ENCODE results near the gene PCDHA6.
"Not testable (repeated sequence)": the region's sequence is repeated elsewhere in the genome, so short reads cannot be mapped to it uniquely, and the experiment has no call there.

Gene PCDHA6

DNA sequence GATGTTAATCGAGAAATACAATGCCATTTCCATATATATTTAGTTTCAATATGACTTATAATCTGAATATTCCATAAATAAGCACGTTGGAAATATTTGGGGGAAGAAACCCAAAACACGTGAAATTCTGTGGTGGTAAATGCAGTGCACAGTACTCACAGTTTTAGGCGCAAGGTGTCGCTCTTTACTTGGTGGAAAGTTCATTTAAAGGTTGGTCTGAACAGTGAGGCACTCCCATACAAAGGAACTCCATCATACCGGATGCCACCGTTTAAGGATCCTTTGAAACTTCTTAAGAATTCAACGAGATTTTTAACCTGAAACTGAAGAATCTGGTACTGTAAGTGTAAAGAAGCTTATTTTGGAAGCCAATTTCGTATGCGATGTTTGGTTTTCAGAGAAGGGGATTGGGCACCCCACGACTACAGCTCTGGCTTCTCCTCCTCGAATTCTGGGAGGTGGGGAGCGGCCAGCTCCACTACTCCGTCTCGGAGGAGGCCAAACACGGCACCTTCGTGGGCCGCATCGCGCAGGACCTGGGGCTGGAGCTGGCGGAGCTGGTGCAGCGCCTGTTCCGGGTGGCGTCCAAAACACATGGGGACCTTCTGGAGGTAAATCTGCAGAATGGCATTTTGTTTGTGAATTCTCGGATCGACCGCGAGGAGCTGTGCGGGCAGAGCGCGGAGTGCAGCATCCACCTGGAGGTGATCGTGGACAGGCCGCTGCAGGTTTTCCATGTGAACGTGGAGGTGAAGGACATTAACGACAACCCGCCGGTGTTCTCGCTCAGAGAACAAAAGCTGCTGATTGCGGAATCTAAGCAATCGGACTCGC is 41.2 kb downstream of the PCDHA6 start, which contains the start of gene PCDHA11:
Gene PCDHA11 (plus strand): TSS at position 237 of the 834 bp plus-strand sequence. CDS start 147 bp downstream, at position 384.
- peak; percentile 97 for FAIRE-seq

DNA sequence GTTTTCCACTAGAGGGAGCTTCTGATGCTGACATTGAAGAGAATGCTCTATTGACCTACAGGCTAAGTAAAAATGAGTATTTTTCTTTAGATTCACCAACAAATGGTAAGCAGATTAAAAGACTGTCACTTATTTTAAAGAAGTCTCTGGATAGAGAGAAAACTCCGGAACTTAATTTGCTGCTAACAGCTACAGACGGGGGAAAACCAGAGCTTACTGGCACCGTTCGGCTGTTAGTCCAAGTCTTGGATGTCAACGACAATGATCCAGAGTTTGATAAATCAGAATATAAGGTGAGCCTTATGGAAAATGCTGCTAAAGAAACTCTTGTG is 41.8 kb downstream of the PCDHA6 start:
- peak; percentile 75 for FAIRE-seq

DNA sequence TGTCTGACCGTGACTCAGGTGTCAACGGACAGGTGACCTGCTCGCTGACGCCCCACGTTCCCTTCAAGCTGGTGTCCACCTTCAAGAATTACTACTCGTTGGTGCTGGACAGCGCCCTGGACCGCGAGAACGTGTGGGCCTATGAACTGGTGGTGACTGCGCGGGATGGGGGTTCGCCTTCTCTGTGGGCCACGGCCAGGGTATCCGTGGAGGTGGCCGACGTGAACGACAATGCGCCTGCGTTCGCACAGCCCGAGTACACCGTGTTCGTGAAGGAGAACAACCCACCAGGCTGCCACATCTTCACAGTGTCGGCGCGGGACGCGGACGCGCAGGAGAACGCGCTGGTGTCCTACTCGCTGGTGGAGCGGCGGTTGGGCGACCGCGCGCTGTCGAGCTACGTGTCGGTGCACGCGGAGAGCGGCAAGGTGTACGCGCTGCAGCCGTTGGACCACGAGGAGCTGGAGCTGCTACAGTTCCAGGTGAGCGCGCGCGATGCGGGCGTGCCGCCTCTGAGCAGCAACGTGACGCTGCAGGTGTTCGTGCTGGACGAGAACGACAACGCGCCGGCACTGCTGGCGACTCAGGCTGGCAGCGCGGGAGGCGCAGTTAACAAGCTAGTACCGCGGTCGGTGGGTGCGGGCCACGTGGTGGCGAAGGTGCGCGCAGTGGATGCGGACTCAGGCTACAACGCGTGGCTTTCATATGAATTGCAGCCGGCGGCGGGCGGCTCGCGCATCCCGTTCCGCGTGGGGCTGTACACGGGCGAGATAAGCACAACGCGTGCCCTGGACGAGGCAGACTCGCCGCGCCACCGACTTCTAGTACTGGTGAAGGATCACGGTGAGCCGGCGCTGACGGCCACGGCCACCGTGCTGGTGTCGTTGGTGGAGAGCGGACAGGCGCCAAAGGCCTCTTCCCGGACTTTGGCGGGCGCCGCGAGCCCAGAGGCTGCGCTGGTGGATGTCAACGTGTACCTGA is 42.8 kb downstream of the PCDHA6 start:
- FAIRE-seq: no peak

DNA sequence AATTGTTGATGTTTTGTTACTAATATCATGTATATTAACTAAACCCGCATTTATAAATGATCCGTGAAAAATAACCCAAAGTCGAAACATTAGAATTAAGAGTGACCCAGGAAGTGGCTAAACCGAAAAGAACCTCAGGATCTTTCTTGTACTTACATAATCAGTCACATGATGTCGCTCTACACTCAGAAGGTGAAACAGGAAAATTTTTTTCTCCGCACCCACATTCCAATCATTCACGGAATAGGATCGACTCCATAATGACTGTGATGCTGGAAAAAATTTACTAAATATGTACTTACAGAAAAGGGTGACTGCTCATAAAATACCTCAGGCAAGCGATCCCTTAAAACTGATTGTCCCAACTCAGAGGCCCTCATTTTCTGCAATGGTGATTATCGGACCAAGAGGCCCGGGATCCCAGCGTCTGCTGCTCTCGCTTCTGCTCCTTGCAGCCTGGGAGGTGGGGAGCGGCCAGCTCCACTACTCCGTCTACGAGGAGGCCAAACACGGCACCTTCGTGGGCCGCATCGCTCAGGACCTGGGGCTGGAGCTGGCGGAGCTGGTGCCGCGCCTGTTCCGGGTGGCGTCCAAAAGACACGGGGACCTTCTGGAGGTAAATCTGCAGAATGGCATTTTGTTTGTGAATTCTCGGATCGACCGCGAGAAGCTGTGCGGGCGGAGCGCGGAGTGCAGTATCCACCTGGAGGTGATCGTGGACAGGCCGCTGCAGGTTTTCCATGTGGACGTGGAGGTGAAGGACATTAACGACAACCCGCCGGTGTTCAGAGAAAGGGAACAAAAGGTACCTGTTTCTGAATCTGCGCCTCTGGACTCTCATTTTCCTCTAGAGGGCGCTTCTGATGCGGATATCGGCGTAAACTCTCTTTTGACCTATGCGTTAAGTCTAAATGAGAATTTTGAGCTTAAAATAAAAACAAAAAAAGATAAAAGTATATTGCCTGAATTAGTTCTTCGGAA is 47.6 kb downstream of the PCDHA6 start, which contains the start of gene PCDHA12:
Gene PCDHA12 (plus strand): TSS at position 224 of the 981 bp plus-strand sequence. CDS start 165 bp downstream, at position 389.
- FAIRE-seq: peak; percentile 94

DNA sequence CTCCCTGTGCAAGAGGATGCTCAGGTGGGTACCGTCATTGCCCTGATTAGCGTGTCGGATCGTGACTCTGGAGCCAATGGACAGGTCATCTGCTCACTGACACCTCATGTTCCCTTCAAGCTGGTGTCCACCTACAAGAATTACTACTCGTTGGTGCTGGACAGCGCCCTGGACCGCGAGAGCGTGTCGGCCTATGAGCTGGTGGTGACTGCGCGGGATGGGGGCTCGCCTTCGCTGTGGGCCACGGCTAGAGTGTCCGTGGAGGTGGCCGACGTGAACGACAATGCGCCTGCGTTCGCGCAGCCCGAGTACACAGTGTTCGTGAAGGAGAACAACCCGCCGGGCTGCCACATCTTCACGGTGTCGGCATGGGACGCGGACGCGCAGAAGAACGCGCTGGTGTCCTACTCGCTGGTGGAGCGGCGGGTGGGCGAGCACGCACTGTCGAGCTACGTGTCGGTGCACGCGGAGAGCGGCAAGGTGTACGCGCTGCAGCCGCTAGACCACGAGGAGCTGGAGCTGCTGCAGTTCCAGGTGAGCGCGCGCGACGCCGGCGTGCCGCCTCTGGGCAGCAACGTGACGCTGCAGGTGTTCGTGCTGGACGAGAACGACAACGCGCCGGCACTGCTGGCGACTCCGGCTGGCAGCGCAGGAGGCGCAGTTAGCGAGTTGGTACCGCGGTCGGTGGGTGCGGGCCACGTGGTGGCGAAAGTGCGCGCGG is 48.9 kb downstream of the PCDHA6 start:
- not testable (repeated sequence) for FAIRE-seq

DNA sequence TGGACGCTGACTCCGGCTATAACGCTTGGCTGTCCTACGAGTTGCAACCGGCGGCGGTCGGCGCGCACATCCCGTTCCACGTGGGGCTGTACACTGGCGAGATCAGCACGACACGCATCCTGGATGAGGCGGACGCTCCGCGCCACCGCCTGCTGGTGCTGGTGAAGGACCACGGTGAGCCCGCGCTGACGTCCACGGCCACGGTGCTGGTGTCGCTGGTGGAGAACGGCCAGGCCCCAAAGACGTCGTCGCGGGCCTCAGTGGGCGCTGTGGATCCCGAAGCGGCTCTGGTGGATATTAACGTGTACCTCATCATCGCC is 49.5 kb downstream of the PCDHA6 start:
- no peak for FAIRE-seq
